ENCODE data around the gene AHDC1.
"Not testable (repeated sequence)": the region's sequence is repeated elsewhere in the genome, so short reads cannot be mapped to it uniquely, and the experiment has no call there.

Gene AHDC1

GRCh38 chr1:27507960-27508665 lies 95.8 kb downstream of the AHDC1 start:
- no peak for DNase-seq

GRCh38 chr1:27506703-27507102 lies 97.2 kb downstream of the AHDC1 start:
- DNase-seq: no peak

GRCh38 chr1:27505420-27505680 lies 98.6 kb downstream of the AHDC1 start:
- no peak for DNase-seq

- DNase-seq: no peak
These were observed 99.1 kb downstream of the AHDC1 start for GRCh38 chr1:27504588-27505419.

GRCh38 chr1:27503844-27504587 lies 99.9 kb downstream of the AHDC1 start:
- peak in 1 of 2 experiments; percentile 47 for DNase-seq

- DNase-seq: no peak
These were observed 100.9 kb downstream of the AHDC1 start for GRCh38 chr1:27503033-27503432.

- DNase-seq: not testable (repeated sequence)
These were observed 102.8 kb downstream of the AHDC1 start for GRCh38 chr1:27501159-27501558.

- no peak for DNase-seq
These were observed 104.8 kb downstream of the AHDC1 start for GRCh38 chr1:27499142-27499541.

- peak in 1 of 2 experiments; percentile 23 for DNase-seq
These were observed 107.3 kb downstream of the AHDC1 start for GRCh38 chr1:27496604-27497155.

- DNase-seq: no peak
These were observed 111.1 kb downstream of the AHDC1 start for GRCh38 chr1:27492796-27493195.

GRCh38 chr1:27491748-27492700 lies 111.9 kb downstream of the AHDC1 start:
- peak; percentile 61 to 83 for DNase-seq

DNA sequence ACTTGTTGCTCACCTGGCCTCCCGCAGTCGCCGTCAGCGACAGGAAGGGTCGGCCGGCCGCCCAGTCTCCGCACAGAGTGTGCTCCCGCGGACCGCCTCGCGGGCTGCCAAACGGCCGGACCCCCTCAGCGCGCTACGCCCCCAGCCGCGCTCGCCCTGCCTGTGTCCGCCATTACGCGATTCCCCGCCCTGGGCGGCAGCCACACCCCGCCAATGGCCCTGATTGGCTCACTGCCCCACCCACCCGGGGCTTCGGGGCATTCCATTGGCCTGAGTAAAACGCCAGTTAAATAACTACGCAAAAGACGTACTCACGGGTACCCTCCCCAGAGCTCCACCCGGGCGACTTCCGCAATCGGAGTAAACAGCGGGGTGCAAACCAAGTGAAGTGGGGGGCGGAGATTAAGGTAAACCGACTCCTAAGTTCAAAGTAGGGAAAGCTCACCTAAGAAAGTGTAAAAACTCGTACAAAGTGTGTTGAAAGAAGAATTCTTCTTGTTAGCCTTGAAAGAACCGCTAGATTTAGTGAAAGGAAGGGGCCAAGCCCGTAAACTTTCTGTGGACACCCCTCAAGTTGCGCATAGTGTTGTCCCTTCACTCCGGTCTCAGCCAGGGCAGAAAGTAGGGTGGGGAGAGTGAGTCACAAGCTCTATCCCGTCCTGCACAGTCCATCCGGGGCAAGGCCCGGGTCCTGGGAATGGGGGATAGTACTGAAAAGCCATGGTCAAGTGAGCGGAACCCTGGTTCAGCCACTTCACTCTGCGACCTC lies 113.8 kb downstream of the AHDC1 start, which contains the start of gene WASF2:
TSS of gene WASF2 (minus strand) at position 195 of the 769 bp plus-strand sequence. CDS start 61,277 bp downstream, outside the sequence.
- peak; percentile 94 to 98 for DNase-seq

GRCh38 chr1:27489501-27489972 lies 114.4 kb downstream of the AHDC1 start:
- DNase-seq: no peak

- no peak for DNase-seq
These were observed 115.7 kb downstream of the AHDC1 start for GRCh38 chr1:27487966-27488884.

DNA sequence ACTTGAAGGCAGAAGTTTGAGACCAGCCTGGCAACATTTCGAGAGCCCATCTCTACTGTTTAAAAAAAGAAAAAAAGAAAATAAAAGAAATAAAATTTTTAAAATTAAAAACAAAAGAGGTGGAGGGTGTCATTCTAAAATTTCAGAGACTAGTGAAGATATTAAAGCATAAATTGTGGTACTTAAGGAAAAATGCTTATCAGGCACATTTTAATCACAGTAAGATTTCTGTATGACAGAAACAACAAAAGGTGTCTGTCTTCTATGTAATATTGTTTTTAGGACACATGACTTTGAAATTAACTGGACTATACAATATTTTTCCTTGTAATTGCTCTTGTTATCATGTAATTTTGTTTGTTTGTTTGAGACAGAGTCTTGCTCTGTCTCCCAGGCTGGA lies 118.6 kb downstream of the AHDC1 start:
- no peak for DNase-seq
